ENCODE measurements around the gene SMG1.

GRCh38 chr16:18945233-18945632, 19.0 kb upstream of the SMG1 start:
- TF ChIP-seq CTCF (IDR thresholded peaks at IDR 0.05 in 8 of 11, conservative IDR thresholded peaks at IDR 0.05 in 3 of 11) = no peak
- TF ChIP-seq POLR2AphosphoS5 (IDR thresholded peaks at IDR 0.05) = no peak
- no peak for TF ChIP-seq POLR2A (IDR thresholded peaks at IDR 0.05)

Measured in spleen (tissue), 7 donors.